Left renal cortex interstitium (tissue), 4 donors: ENCODE results near the gene SH3GL3. TPM values are rescaled to one million over a fixed set of nuclear protein-coding genes. Genes with fewer than 3 reads are reported as not detected.
A peak's percentile ranks its signal among the peaks of the same experiment; 100 is the strongest.

Source experiments
- DNase-seq, 4 donors: peaks; one replicate each; pipeline ENCODE4 v3.0.0-alpha.2; 2013; ENCODE audit warnings: low read depth in 4 of 4, low spot score in 2 of 4, missing footprints in 1 of 4
- polyA plus RNA-seq, 4 donors: library from polyadenylated mRNA; unstranded; fragments of 120-200 nt; gene quantifications; one replicate each; pipeline ENCODE4 v1.2.1, GENCODE V29; 2013; ENCODE audit not compliant: insufficient read length in 4 of 4

Gene SH3GL3
- polyA plus RNA-seq, 4 donors: 8.6 to 10.7 (median 10.1) TPM

DNA sequence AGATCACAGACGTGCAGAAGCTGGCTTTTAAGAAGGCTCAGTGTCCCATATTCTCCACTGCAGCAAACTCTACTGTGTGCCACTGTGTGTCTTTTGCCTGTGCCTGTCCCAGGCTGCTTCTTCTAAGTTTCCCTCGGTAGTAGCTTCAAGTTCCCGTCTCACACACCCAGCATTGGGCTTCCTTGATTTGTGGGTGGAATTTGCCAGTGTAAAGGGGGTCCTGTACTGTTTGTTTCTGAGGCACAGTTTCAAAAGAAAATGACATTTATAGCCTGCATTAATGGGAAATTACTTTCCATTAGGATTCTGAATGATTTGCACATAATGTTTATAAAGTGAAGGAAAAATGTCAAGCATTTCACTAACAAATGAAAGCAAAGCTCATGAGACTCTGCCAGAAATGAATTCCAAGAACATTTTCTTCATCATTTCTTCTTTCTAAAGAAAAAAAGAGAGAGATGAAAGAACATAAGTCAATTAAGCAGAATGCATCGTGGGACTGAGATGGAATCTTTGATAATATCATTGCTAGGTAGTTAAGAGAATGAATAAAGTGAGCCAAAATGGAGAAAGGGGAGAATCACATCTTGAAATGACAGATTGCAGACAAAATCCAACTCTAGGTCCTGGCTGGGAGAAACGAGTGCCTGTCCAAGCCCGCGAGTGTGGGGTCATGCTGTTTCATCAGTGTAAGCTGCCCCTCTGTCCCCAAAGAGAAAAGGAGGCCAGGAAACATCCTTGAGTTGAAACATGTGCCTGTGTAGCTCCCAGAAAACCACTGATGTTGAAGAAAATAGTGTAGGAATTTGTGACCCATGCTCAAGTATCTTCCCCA lies 158.2 kb downstream of the SH3GL3 start:
- DNase-seq: no peak

DNA sequence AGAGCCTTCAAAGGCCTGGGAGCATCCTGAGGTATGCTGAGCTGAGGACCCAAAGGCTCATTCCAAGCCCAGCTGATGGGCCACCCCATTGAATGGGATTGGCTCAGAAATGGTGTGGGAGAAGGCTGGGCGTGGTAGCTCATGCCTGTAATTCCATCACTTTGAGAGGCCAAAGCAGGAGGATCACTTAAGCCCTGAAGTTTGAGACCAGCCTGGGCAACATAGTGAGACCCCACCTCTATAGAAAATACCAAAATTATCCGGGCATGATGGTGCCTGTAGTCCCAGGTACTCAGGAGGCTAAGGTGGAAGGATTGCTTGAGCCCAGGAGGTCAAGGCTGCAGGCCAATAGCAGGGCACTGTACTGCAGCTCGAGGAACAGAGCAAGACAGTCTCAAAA lies 163.0 kb downstream of the SH3GL3 start:
- DNase-seq: no peak

GRCh38 chr15:83610901-83611685 lies 164.0 kb downstream of the SH3GL3 start:
- DNase-seq: no peak

- no peak for DNase-seq
Measured at GRCh38 chr15:83612226-83612625, 165.1 kb downstream of the SH3GL3 start.

- DNase-seq: no peak
Measured at GRCh38 chr15:83612898-83613635, 165.9 kb downstream of the SH3GL3 start.

DNA sequence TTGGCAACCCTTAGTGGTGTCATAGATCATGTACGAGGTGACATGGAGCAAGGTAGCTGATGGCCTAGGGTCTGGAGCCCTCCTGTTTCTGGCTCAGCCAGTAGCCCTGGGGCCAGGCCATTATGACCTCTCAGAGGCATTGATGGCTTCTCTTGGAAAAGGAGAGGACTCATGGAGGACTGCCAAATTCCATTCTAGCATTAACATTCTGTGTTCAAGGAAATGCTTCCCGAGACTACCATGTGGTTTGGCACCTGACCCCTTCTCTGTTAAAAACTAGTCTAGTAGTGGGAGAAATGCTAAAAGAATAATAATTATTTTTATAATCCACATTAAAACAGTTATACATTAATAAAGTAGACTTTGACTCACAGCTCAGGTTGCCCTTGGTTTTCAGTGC lies 166.6 kb downstream of the SH3GL3 start:
- no peak for DNase-seq

DNA sequence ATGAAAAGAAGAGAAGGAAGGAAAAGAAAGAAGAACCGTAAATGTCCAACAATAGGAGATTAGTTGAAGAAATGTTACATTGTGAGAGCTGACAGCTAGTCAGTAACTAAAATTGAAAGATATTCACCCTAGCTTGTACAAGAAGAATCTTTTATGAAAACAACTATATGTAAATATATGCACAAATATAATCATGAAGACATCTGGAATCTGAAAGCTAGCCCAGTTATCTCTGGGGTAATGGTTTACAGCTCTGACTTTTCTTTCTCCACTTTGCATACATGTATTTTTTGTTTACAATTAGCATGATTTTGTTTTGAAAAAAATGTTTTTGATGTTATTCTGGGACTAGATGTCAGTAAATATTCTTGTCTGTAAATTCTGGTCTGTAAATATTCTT lies 169.7 kb downstream of the SH3GL3 start:
- DNase-seq: no peak

DNA sequence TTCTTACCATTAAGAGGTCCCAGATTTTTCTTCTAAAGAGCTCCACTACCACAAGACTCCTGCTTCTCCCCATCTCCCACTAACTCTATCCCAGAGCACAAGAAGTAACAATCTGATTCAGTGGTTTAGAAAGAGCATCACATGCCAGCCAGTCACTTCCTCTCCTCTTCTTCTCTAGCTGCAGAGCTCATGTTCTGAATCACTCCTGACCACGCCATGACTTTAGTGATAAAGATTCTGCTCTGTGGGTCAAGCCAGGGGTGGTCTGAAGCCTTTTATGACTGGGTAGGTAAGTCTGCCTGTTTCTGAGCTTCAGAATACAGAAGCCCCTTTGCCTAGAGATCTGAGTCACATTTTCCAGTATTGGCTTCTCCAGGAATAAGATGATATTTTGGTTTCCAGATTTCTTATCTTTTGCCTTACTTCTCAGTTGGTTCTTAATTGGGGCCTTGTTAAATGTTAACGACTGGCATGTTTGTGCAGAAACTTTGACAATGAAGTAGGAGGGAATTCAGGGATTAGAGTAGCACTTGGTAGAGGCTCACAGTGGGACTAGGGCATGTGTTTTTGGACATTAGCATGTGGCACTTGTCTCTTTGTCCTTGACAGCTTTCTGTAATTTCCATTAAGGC lies 179.1 kb downstream of the SH3GL3 start:
- DNase-seq: no peak

- no peak for DNase-seq
Measured at GRCh38 chr15:83631534-83631933, 184.4 kb downstream of the SH3GL3 start.

- DNase-seq: no peak
Measured at GRCh38 chr15:83643201-83643600, 196.1 kb downstream of the SH3GL3 start.

- no peak for DNase-seq
Measured at GRCh38 chr15:83644439-83644838, 197.3 kb downstream of the SH3GL3 start.

DNA sequence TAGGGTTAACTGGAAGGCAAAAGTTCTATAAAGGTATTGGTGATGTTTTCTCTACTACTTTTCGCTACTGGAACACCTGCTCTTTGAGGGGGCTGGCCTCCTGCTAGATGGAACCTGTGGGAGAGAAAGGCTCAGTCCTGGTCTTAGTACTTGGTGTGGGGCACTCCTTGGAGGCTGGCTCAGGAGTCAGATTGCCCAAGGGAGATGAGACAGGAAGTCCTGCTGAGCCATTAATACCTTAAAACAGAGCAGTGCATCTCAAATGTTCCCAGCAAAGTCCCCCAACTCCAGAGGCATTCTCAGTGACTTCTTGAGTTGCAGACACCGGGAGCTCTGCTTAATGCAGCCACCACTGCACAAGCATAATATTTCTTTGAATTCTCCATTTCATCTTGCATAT lies 203.7 kb downstream of the SH3GL3 start:
- DNase-seq: no peak

DNA sequence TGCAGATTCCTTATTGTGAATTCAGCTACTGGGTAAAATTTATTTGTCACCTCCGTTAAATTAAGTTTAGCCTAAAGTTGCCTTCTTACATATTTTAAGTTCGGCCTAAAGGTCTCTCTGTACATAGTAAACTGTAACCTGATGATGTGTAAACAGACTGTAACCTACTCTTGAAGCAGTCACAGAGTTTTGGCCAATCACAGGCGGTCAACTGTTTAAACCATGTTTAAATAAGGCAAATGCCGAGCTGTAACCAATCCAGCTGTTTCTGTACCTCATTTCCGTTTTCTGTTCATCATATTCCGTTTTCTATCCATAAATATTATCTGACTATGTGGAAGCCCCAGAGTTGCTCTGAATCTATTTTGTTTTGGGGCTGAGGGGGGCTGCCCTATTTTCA lies 204.4 kb downstream of the SH3GL3 start:
- DNase-seq: no peak

DNA sequence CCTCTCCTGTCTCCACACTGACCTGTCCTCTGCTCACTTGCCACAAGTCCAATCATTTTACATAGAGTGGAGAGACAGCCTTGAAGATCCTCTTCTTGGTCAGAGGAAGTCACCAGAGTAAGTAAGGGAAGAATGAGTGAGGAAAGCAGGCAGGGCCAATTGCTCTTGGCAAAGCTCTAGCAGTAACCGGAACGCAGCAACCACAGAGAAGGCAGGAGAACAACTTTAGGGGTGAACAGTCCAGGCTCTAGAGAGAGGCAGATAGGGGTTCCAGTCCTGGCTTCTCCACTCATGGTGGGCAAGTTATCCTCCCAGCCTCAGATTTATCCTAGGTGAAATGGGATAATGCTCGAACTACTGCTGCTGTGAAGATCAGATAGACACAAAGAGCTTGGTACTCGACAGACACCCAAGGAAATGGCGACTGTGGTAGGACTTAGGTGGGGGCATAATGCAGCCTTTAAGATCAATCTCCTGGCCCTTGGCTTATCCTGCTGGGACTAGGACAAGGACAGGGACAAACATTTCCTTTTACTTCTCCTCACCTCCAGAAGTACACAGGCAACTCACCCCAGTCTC lies 205.6 kb downstream of the SH3GL3 start:
- no peak for DNase-seq

- no peak for DNase-seq
Measured at GRCh38 chr15:83653288-83653638, 206.1 kb downstream of the SH3GL3 start.

GRCh38 chr15:83653639-83654378 lies 206.7 kb downstream of the SH3GL3 start, which contains the start of gene ADAMTSL3:
ADAMTSL3 (plus strand) TSS chr15:83654123; CDS start chr15:83655762, 1,639 bp downstream.
- peak in 1 of 4 donors; percentile 44 for DNase-seq

DNA sequence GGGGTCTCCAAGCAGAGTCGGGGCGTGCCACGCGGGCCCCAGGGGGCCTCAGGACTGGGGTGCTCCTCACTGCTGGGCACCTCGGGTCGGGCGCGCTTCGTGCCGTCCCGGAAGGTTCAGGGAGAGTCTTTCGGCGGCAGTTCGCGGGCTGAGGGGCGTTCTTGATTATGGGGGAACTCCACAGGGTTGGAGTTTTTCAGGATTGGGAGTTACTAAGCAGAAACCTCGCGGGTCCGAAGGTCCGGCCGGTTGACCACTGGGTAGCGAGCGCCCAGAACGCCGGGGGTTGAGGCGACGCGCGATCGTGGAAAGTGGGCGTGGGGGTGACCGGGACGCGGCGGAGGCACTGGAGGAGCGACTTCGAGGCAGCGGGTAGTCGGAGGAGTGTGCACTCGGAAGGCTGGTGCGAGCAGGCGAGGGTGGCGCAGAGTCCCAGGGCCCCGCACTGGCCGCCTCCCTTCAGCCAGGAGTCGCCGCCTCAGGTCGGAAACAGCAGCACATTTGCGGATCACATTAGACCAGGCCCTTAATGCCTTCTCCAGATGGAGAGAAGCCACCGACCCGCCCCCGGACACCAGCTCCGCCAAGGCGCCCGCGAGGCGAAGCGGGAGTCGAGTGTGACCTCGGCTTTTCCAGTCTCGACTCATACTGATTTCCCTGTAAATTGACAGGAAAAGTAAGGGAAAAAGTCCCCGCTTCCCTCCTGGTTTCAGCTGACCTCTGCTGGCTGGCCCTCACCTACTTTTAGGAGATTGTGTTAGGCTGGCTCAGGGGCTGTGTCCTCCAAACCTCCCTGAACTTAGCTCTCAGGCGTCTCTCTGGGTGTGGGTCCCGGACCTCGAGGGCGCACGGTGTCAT lies 207.5 kb downstream of the SH3GL3 start:
- DNase-seq: peak in 1 of 4 donors; percentile 4

DNA sequence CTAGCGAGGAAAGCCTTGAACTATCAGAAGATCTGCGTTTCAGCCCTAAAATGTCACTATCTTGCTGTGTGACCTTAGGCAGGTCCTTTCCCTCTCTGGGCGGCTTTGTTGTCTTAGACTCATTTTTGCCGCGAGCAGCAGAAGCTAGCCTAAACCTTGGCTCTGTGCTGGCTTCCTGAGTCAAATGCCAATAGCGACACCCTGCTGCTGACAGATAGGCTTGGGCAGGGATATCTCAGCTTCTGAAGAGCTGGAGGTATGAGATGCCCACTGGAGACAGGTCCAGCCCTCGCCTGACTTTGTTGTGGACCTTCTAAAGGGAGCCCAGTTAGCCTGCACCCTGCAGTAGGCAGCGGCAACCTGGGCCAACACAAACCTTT lies 208.1 kb downstream of the SH3GL3 start:
- no peak for DNase-seq

- DNase-seq: no peak
Measured at GRCh38 chr15:83656192-83656591, 209.1 kb downstream of the SH3GL3 start.
